HG03469 (cell line): ENCODE results near the gene CSPG5.

Experiments used
- ATAC-seq: cut with Tn5 transposase; IDR thresholded peaks from one replicate; pipeline ENCODE4 v1.9.1; 2021; ENCODE audit warnings: mild to moderate bottlenecking, moderate library complexity, moderate number of reproducible peaks; ENCODE audit not compliant: unreplicated experiment

Gene CSPG5

DNA sequence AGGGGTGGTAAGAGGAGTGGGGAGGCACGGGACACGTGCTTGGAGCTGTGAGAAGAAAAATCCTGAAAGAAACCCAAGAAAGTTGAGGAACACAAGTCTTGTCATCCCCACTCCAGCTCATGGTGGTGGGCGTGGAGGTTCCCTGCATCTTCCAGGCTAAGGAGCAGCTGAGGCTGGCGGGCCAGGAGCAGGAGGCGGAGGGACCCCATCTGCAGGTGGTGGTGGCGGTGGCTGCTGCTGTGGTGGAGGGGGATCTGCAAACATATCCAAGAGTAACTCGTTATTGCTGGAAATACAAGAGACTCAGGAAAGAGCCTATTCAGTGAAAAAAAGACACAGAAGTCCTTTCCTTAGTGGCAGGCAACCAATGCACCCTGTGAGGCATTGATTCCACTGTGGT lies 9.4 kb upstream of the CSPG5 start:
- no peak for ATAC-seq

- no peak for ATAC-seq
Observed at GRCh38 chr3:47586746-47587145, 8.1 kb upstream of the CSPG5 start.

- no peak for ATAC-seq
Observed at GRCh38 chr3:47583320-47584075, 4.8 kb upstream of the CSPG5 start.

- ATAC-seq = no peak
Observed at GRCh38 chr3:47581835-47582234, 3.2 kb upstream of the CSPG5 start.

DNA sequence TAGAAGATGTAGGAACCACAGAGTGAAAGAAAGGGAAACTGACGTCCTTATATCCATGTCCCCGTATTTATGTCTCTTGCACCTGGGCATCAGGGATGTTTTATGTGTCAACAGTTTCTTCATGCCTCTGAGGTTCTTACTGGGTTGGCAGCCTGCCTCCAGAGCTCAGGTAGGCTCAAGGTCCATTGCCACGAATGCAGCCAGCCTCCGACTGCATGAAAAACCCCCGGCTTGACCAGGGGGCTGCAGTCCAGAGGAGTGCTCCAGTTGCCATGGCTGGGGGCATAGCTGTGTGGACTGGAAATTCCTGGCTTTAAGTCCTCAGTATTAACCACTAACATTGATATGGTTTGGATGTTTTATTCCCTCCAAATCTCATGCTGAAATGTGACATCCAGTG lies 2.8 kb upstream of the CSPG5 start:
- no peak for ATAC-seq

- no peak for ATAC-seq
Observed at GRCh38 chr3:47580481-47580880, 1.8 kb upstream of the CSPG5 start.

- no peak for ATAC-seq
Observed at GRCh38 chr3:47579875-47580274, 1.2 kb upstream of the CSPG5 start.

GRCh38 chr3:47578119-47578632 lies 489 bp downstream of the CSPG5 start:
- no peak for ATAC-seq

DNA sequence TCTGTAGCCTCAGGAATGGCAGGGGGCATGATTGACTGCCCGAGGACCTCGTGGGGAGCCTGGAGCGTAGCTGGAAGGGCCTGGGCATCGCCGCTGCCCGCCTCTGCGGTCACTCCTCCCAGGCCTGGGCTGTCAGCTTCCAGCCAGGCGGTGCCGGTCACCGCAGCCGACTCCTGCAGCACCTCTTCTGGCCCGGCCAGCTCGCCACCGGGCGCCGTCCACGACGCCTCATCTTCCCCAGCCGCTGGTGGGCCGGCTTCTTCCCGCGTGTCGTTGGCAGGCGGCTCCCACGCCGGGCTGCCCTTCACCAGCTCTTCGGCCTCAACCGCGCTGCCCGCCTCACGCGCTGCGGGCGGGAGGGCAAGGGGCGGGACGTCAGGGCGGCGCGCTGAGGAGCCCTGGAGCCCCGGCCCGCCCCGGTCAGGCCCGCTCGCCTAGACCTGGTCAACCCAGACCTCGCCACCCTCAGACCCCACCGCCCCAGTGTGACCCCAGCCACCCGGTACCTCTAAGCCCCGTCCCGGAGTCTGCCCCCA lies 1.0 kb downstream of the CSPG5 start:
- no peak for ATAC-seq

DNA sequence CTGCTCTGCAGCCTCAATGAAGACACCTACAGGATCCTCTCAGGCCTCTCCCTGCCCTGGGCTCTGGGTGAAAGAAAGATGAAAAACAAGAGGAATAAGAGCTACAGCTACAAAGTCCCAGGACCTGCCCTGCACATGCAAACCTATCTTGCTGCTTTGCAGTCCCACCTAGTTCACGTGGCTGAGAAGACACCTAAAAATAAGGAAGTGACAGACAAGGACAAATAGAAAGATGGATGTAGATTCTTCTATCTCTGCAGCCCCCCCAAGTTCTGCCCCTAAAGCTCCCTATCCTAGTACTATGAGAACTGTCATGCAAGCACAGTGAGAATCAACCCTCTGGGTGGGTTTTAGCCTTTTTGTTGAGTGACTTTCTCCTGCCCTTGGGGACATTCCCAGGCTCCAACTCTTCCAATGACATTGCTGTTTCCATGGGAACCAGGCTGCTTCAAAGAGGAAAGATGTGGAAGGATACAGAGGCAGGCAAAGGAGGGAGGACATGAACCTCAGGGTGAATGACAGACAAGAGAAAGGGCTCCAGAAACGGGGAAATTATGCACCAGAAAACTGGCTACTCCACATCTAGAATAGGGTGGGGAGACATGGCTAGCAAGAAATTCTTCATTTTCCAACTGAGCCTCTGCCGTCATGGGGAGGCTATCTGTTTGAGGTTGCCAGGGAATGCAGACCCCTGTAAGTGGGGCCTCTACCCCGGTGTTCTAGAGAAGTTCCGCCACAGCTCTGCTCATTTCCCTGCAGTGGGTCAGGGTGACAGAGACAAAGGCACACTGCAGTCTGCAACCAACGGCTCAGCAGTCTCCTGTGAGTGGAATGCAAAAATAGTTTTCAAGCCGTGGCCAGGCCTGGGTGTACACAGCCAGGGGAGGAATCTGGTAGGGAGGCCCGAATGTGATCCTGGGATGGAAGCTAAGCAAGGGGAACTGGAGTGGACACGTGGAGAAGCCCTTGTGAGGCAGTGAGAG lies 5.2 kb downstream of the CSPG5 start:
- ATAC-seq = no peak

GRCh38 chr3:47571391-47572175 lies 7.1 kb downstream of the CSPG5 start:
- ATAC-seq = no peak

DNA sequence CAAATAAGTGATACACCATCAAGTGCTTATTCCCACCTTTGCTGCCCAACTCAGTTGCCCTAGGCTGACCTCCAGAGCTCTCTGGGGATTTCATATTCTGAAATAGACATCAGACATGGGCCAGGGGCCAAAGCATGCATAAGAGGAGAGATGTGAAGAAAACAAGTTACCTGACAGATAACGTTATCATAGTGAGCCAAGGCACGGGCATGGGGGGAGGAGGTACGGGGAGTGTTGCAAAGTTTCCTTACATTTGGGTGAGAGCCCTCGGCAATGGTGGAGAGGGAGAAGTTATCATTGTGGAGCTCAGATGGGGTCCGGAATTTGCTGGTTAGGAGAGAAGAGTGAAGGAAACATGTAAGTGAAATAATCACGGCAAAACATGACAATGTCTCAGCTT lies 9.8 kb downstream of the CSPG5 start:
- ATAC-seq = no peak

- ATAC-seq = no peak
Observed at GRCh38 chr3:47567149-47567548, 11.5 kb downstream of the CSPG5 start.

DNA sequence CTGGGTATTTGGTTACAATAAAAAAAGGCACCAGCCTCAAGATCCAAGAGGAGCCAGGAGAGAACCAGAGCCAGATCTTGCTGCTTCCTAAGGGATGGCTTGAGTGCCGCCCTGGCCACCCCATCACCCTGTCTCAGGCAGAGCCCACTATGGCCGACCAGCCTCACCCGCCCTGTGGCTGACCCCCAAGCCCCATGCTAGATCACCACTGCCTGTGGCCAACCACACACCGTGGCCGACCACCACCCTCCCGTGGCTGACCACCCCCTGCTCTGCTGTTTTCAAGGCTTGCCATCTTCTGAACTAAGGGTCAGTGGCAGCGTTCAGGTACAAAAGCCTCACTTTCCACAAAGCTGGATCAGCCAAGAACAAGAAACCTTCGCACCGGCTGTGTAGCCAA lies 12.0 kb downstream of the CSPG5 start:
- no peak for ATAC-seq

- no peak for ATAC-seq
Observed at GRCh38 chr3:47565734-47566550, 12.7 kb downstream of the CSPG5 start.

DNA sequence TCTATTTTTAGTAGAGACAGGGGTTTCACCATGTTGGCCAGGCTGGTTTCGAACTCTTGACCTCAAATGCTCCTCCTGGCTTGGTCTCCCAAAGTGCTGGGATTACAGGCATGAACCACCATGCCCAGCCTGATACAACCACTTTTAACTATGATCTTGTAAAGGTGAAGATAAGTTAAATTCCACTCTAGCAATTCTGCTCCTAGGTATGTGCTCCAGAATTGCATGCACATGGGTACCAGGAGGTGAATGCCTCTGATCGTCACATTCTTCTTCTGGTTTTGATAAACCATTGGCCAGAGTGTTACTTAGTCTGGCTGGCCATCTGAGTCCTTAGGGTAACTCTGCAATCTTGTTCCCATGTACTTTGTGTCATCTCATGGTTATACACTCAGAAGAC lies 22.3 kb downstream of the CSPG5 start:
- ATAC-seq = no peak

DNA sequence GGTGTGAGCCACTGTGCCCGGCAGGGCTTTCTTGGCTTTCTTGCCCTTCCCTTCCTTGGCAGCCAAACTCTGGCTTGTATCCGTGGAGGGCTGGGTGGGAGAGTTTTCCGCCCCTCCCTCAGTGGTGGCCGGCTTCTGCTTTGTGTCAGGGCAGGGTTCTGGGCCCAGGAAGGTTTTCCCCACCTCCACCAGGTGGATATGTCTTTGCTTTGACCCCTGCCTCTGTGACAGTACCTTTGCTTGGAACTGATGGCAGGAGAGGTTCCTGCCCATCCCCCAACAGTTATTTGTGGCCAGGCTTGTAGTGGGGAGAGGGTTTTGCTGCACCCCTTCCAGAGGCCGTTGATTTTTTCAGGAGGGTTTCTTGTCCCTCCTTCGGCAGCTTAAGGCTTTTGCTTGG lies 24.3 kb downstream of the CSPG5 start:
- no peak for ATAC-seq

DNA sequence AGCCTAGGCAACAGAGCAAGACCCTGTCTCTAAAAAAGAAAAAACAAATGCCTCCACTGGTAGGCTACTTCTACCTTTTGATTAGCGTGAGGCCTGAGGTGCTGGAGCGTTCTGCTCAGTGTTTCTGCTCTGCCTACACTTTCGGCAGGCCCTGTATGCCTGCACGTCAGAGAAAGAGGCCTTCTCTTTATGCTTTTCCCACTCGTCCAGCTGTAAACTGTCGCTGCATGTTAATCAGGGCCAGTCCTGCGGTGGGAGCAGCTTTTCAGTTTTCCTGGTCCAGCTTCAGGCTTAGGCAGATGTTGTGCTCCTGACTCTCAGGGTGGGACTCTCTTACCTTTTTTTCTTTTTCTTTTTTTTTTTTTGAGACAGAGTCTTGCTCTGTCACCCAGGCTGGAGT lies 25.3 kb downstream of the CSPG5 start:
- ATAC-seq = no peak

DNA sequence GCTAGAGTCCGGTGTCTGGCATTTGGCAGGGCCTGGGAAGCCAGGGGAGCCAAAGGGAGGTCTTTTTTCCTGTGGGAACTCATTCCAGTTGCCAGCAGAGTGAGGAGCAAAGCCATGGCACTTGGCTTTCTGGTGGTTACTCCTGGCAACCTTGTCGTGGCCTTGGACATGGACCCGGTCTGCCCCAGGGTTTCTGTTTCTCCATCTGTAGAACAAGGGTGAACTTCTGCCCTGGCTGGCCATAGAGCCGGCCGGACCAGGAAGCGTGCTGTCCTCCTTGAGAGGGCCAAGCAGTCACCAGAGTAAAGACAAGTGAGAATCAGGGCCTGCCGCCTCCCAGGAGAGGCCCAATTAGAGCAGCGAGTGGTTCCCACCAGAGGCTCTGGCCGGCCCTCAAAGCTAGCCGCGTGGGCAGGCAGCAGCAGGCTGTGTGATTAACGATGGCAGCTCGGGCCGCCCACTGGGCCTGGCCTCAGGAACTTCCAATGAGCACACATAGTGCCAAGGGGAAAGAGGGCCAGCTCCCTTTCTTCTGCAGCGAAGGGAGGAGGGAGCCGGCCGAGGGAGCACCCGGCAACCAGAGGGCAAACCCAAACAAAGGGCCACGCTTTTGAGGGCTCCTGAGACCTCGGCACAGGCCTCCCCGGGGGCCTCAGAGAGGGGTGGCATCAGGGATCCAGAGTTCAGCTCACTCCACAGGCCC lies 36.0 kb downstream of the CSPG5 start:
- ATAC-seq = no peak
